Sigmoid colon (tissue), 7 donors: ENCODE results near the gene GK2. TPM values are rescaled to one million over a fixed set of nuclear protein-coding genes. Genes with fewer than 3 reads are reported as not detected.

ENCODE experiments used
- DNase-seq: peaks from one replicate; pipeline ENCODE4 v3.0.0-alpha.2; 2019
- H3K27ac ChIP-seq, 4 donors: fragments of 200-600 bp; sonication (generic); one replicate each; pipeline ENCODE4 v1.5.1; 2016 to 2019; ENCODE audit warnings: mild to moderate bottlenecking in 1 of 4
- H3K27me3 ChIP-seq, 3 donors: fragments of 200-600 bp; sonication (generic); one replicate each; pipeline ENCODE4 v1.5.1; 2019; ENCODE audit warnings: mild to moderate bottlenecking in 1 of 3
- H3K36me3 ChIP-seq, 4 donors: fragments of 200-600 bp; sonication (generic); one replicate each; pipeline ENCODE4 v1.5.1; 2016 to 2019
- H3K4me1 ChIP-seq, 4 donors: fragments of 200-600 bp; sonication (generic); one replicate each; pipeline ENCODE4 v1.5.1; 2017 to 2019
- H3K4me3 ChIP-seq, 4 donors: fragments of 200-600 bp; sonication (generic); one replicate each; pipeline ENCODE4 v1.5.1; 2017 to 2019; ENCODE audit warnings: mild to moderate bottlenecking in 2 of 4, moderate library complexity in 1 of 4
- H3K9me3 ChIP-seq, 4 donors: fragments of 200-600 bp in 3 of 4; sonication (generic) in 3 of 4; one replicate each; pipeline versions ENCODE4 v1.5.1 to v1.6.1; 2013 to 2019
- EP300 ChIP-seq, 4 donors: sonication (generic); formaldehyde crosslinking; IDR thresholded peaks; one replicate each; pipeline ENCODE4 v1.6.1; 2017; ENCODE audit warnings: antibody characterized with exemption in 4 of 4
- POLR2A ChIP-seq, 2 donors: fragments of 450-650 bp; IDR thresholded peaks; one replicate each; pipeline ENCODE4 v1.6.1; 2016; ENCODE audit warnings: antibody characterized with exemption in 2 of 2, mild to moderate bottlenecking in 2 of 2, moderate library complexity in 2 of 2
- POLR2AphosphoS5 ChIP-seq, 4 donors: sonication (generic); formaldehyde crosslinking; IDR thresholded peaks; one replicate each; pipeline ENCODE4 v1.6.1; 2017; ENCODE audit warnings: antibody characterized with exemption in 4 of 4
- WGBS, 2 donors: extraction: QIAGEN DNeasy Blood & Tissue Kit; methylation state at CpG; one replicate each; pipeline ENCODE4 v1.1.7; 2013; 5-methylcytosine and 5-hydroxymethylcytosine counted together
- intact Hi-C: fragments of 100-400 bp; cut with DNase I; formaldehyde crosslinking; loops from one replicate; pipeline ENCODE4 v1.15.1; 2023
- polyA plus RNA-seq, 3 donors: library from polyadenylated mRNA; stranded (reverse); fragments of 200-250 nt; gene quantifications; one replicate each; pipeline ENCODE4 v1.2.3, GENCODE V29; 2013
- total RNA-seq, 4 donors: library from RNA; depleted of rRNA; stranded (reverse); fragments of >200 nt; gene quantifications; one replicate each; pipeline ENCODE4 v1.1.0, GENCODE V29; 2016
- TF ChIP-seq, protein P1 (sequence below), 4 experiments: fragments of 450-650 bp in 3 of 4; fragments of 200-600 bp in 1 of 4; IDR thresholded peaks; one replicate each; pipeline ENCODE4 v1.5.1; 2016 to 2019; ENCODE audit warnings: antibody characterized with exemption in 4 of 4, mild to moderate bottlenecking in 3 of 4, moderate library complexity in 2 of 4
- donor health status: healthy with polysubstance abuse.
- donor health status: Bipolar disorder and iron deficiency.
- donor health status: healthy.

Gene GK2
- total and polyA plus RNA-seq, 7 donors = not detected

- Histone ChIP-seq H3K4me1 (peaks cover 0 to 11% (median 6%) of the 10 kb centered on the region in 4 donors), H3K4me3 (no peak overlapping the region), H3K9me3 (no peaks in the 10 kb centered on the region), H3K27ac (no peak overlapping the region), H3K36me3 (no peaks in the 10 kb centered on the region), H3K27me3 (no peaks in the 10 kb centered on the region)
- TF ChIP-seq EP300 (IDR thresholded peaks at IDR 0.05) (no peak), POLR2AphosphoS5 (IDR thresholded peaks at IDR 0.05) (no peak), POLR2A (IDR thresholded peaks at IDR 0.05) (no peak)
- TF ChIP-seq, protein P1, sequence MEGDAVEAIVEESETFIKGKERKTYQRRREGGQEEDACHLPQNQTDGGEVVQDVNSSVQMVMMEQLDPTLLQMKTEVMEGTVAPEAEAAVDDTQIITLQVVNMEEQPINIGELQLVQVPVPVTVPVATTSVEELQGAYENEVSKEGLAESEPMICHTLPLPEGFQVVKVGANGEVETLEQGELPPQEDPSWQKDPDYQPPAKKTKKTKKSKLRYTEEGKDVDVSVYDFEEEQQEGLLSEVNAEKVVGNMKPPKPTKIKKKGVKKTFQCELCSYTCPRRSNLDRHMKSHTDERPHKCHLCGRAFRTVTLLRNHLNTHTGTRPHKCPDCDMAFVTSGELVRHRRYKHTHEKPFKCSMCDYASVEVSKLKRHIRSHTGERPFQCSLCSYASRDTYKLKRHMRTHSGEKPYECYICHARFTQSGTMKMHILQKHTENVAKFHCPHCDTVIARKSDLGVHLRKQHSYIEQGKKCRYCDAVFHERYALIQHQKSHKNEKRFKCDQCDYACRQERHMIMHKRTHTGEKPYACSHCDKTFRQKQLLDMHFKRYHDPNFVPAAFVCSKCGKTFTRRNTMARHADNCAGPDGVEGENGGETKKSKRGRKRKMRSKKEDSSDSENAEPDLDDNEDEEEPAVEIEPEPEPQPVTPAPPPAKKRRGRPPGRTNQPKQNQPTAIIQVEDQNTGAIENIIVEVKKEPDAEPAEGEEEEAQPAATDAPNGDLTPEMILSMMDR (IDR thresholded peaks at IDR 0.05) = no peak
- intact Hi-C loops = no loop called here
- DNase-seq = no peak
- 31 to 43% methylated on average over 1 of the region's 1 CpG for WGBS, 2 donors
Observed at GRCh38 chr4:79381161-79381560, 26.9 kb downstream of the GK2 start.

GRCh38 chr4:79370026-79370425 is 38.0 kb downstream of the GK2 start:
- no peak overlapping the region for H3K4me3 ChIP-seq
- WGBS, 2 donors = 62 to 74% methylated on average over 2 of the region's 2 CpGs
- no peaks in the 10 kb centered on the region for H3K9me3 ChIP-seq
- no peaks in the 10 kb centered on the region for H3K36me3 ChIP-seq
- intact Hi-C loops = no loop called here
- no peaks in the 10 kb centered on the region for H3K4me1 ChIP-seq
- H3K27ac ChIP-seq = no peak overlapping the region
- H3K27me3 ChIP-seq = no peaks in the 10 kb centered on the region
- DNase-seq = no peak
- TF ChIP-seq POLR2A (IDR thresholded peaks at IDR 0.05) = no peak
- TF ChIP-seq POLR2AphosphoS5 (IDR thresholded peaks at IDR 0.05) = no peak
- TF ChIP-seq, protein P1 (IDR thresholded peaks at IDR 0.05) = no peak
- TF ChIP-seq EP300 (IDR thresholded peaks at IDR 0.05) = no peak

- no peaks in the 10 kb centered on the region for H3K9me3 ChIP-seq
- 90 to 94% methylated on average over 2 of the region's 2 CpGs for WGBS, 2 donors
- no peak overlapping the region for H3K4me3 ChIP-seq
- no peak overlapping the region for H3K27ac ChIP-seq
- TF ChIP-seq, protein P1 (IDR thresholded peaks at IDR 0.05) = no peak
- DNase-seq = no peak
- H3K4me1 ChIP-seq = no peaks in the 10 kb centered on the region
- no peaks in the 10 kb centered on the region for H3K36me3 ChIP-seq
- intact Hi-C loops = no loop called here
- no peaks in the 10 kb centered on the region for H3K27me3 ChIP-seq
Observed at GRCh38 chr4:79367096-79367495, 40.9 kb downstream of the GK2 start.

- no peaks in the 10 kb centered on the region for H3K27me3 ChIP-seq
- intact Hi-C loops = no loop called here
- H3K9me3 ChIP-seq = no peaks in the 10 kb centered on the region
- TF ChIP-seq, protein P1 (IDR thresholded peaks at IDR 0.05) = no peak
- TF ChIP-seq POLR2A (IDR thresholded peaks at IDR 0.05) = no peak
- TF ChIP-seq EP300 (IDR thresholded peaks at IDR 0.05) = no peak
- TF ChIP-seq POLR2AphosphoS5 (IDR thresholded peaks at IDR 0.05) = no peak
- H3K4me1 ChIP-seq = no peaks in the 10 kb centered on the region
- no peak overlapping the region for H3K27ac ChIP-seq
- H3K36me3 ChIP-seq = no peaks in the 10 kb centered on the region
- DNase-seq = no peak
- H3K4me3 ChIP-seq = no peak overlapping the region
Observed at GRCh38 chr4:79366422-79366821, 41.6 kb downstream of the GK2 start.

GRCh38 chr4:79364061-79364460 is 44.0 kb downstream of the GK2 start:
- TF ChIP-seq, protein P1 (IDR thresholded peaks at IDR 0.05) = no peak
- TF ChIP-seq POLR2AphosphoS5 (IDR thresholded peaks at IDR 0.05) (no peak), EP300 (IDR thresholded peaks at IDR 0.05) (no peak), POLR2A (IDR thresholded peaks at IDR 0.05) (no peak)
- Histone ChIP-seq H3K27ac (no peak overlapping the region), H3K9me3 (no peaks in the 10 kb centered on the region), H3K4me1 (peaks cover 0 to 9% (median 3%) of the 10 kb centered on the region in 4 donors), H3K27me3 (no peaks in the 10 kb centered on the region), H3K36me3 (no peaks in the 10 kb centered on the region), H3K4me3 (no peak overlapping the region)
- intact Hi-C loops = no loop called here
- 79 to 86% methylated on average over 6 of the region's 6 CpGs for WGBS, 2 donors
- no peak for DNase-seq
